ENCODE results near the gene AFAP1.

Gene AFAP1

DNA sequence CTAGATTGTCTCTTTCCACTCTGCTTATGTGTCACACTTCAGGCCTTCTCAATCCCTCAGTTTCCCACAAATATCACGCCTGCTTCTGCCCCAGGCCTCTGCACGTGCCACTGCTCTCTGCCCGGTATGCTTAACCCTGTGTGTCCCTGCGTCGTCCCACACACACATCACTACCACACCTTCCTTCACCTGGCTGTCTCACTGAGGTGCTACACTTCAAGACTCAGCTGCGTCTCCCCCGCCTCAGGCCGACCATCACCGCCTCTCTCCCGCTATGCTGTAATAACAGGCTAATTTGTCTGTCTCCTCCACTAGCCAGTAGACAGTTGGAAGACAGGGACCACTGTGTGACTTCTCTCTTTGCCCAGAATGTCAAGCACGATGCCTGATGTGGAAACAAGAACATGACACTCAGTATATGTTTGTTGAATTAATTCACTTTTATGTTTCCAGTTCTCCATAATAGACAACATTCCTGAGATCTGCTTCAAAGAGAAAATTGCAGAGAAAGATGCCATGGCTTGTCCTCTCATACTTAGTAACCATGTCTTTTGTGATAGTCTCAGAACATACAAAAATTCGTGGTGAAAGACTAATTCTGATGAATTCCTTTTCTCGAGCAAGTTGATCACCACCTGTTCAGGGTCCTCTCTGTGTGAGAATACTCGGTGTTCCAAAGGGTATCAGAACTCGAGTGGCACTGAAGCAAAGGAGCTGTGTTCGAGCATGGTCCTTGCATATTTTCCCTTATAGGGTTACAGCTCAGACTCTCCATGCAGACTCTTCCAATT, 54.2 kb downstream of the AFAP1 start:
- Mint-ChIP-seq H3K9me3 (peaks cover 6 to 8% of the 10 kb centered on the region in 2 donors), H3K4me3 (no peak overlapping the region), H3K4me1 (peaks cover 32% of the 10 kb centered on the region), H3K27me3 (no peaks in the 10 kb centered on the region), H3K27ac (peak overlapping the region in 1 of 2 donors; percentile 11)
- DNase-seq (no peak), ATAC-seq (no peak)

DNA sequence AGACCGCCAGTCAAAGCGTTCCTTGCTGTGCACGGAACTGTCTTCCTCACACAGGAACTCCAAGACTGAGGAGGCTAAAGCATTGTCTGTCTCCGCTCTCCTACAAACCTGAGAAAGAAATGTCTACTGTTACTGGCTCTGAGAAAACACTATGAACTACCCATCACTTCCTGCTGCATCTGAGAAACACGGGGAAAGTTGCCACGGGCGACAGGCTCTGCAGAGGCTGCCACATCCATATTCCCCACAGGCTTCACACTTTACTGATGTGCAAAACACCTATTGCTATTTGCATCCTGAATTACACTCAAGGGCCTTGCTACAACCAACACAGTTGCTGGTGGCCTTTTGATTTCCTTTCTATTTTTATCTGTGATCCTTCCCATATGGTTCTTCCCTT, 59.0 kb downstream of the AFAP1 start:
- DNase-seq (no peak), ATAC-seq (no peak)
- Mint-ChIP-seq H3K4me1 (peaks cover 62% of the 10 kb centered on the region), H3K27me3 (peaks cover 9% of the 10 kb centered on the region), H3K27ac (peak overlapping the region in 1 of 2 donors; percentile 8), H3K4me3 (no peak overlapping the region), H3K9me3 (no peaks in the 10 kb centered on the region)

DNA sequence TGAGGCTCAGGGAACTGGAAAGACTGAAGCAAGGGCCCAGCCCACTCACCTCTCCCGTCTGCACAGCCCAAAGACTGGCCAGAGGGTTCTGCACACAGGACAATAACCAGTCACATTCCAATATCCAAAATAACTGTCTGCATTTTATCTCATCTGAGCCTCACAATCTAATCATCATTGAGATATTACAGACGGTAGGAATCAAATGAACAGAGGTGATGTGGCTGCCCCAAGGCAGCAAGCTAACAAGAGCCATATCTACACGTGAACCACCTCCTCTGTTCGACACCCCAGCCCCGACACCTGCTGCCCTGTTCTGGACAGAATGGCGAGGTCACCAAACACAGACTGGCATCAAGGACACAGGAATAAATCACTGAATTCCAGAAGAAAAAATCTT, 60.5 kb downstream of the AFAP1 start:
- no peak overlapping the region for H3K27ac Mint-ChIP-seq
- DNase-seq (no peak), ATAC-seq (no peak)
- H3K9me3 Mint-ChIP-seq: no peaks in the 10 kb centered on the region
- no peak overlapping the region for H3K4me3 Mint-ChIP-seq
- H3K4me1 Mint-ChIP-seq: peaks cover 59% of the 10 kb centered on the region
- H3K27me3 Mint-ChIP-seq: peaks cover 9% of the 10 kb centered on the region

DNA sequence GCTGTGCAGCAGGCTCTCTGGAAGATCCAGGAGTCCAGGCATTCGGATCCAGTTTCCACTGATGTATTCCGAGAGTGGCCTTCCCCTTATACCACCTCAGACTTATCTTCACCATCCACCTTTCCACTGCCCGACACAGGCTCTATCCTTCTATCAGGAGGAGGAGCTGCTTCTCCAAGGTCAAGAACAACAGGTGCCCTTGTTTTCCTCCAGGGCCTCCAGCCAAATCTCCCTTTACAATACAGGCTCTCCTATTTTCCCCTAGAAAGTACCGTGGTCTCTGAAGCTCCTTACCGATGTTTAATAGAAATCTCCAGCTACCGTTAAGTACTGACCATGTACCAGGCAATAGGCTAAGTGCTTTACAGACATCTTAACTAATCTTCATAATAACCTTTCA, 61.3 kb downstream of the AFAP1 start:
- Mint-ChIP-seq H3K27ac (no peak overlapping the region), H3K27me3 (peaks cover 9% of the 10 kb centered on the region), H3K4me1 (peaks cover 60% of the 10 kb centered on the region), H3K4me3 (no peak overlapping the region), H3K9me3 (no peaks in the 10 kb centered on the region)
- DNase-seq (no peak), ATAC-seq (no peak)

DNA sequence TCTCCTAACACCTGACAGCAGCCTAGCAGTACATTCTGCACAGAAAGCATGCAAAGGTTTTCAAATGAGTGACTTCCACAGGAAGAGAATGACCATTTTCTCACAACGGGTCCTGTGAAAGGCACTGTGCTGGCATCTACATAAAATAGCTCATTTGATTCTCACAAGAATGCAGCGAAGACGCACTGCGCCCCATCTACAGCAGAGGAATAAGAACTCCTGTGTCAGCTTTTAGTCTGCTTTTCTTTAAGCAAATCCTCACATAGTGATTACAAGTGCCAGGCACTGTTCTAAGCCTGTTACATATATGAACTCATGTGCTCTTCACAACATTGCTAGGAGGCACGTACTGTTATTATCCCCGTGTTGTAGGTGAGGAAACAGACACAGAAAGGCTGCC, 62.5 kb downstream of the AFAP1 start:
- Mint-ChIP-seq H3K27me3 (peaks cover 9% of the 10 kb centered on the region), H3K9me3 (no peaks in the 10 kb centered on the region), H3K4me1 (peaks cover 56% of the 10 kb centered on the region), H3K27ac (no peak overlapping the region), H3K4me3 (peak overlapping the region; percentile 13 to 50)
- ATAC-seq (no peak), DNase-seq (no peak)

DNA sequence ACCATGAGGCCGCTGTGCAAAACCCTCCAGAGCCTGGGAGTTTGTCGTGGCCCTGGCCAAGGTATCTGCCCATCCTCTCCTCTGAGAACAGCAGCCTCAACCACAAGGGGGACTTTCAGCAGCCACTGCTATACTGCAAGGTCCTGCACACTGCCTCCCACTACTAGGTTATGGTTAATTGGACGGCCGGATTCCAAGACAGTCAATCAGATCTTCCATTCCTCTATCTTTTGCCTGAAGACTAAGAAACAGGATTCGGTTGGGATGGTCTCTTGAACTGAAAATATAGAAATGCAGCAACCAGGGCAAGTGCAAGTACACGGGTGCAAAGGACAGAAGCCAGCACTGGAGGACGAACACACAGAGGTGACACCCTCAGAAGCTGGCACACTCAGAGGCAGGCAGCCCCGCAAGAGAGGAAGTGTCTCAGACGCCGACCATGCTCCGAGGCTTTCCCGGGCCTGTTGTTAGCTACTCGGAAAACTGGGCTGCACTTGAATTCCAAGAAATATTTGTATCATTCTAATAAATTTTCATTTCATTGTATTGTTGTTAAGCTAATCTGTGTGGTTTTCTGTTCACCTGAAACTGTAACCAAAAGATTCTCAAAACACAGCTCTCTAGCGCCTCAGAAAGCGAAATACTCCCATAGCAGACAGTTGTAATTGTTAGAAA, 63.3 kb downstream of the AFAP1 start:
- Mint-ChIP-seq H3K4me3 (peak overlapping the region; percentile 13 to 50), H3K27me3 (peaks cover 9% of the 10 kb centered on the region), H3K9me3 (no peaks in the 10 kb centered on the region), H3K4me1 (peaks cover 54% of the 10 kb centered on the region), H3K27ac (no peak overlapping the region)
- DNase-seq (peak; percentile 19 to 36), ATAC-seq (peak; percentile 87)

DNA sequence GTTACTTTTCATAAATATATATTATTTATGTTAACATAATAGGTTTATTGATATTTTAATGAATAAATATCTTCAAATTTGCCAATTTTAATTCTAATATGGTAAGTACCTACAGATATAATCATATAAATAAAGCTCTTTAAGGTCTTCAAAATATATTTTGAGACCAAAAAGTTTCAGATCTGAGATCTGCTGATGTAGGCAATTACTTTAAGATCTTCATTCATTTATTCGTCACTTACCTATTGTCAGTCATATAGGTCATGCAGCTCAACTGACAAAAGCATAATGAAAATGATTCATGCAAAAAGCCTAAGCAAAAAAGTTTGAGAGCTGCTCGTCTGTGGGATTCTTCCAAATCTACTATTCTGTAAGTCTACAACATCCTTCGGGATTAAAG, 64.8 kb downstream of the AFAP1 start:
- Mint-ChIP-seq H3K4me3 (no peak overlapping the region), H3K27ac (no peak overlapping the region), H3K4me1 (peaks cover 44% of the 10 kb centered on the region), H3K9me3 (no peaks in the 10 kb centered on the region), H3K27me3 (peaks cover 9% of the 10 kb centered on the region)
- DNase-seq (no peak), ATAC-seq (no peak)

DNA sequence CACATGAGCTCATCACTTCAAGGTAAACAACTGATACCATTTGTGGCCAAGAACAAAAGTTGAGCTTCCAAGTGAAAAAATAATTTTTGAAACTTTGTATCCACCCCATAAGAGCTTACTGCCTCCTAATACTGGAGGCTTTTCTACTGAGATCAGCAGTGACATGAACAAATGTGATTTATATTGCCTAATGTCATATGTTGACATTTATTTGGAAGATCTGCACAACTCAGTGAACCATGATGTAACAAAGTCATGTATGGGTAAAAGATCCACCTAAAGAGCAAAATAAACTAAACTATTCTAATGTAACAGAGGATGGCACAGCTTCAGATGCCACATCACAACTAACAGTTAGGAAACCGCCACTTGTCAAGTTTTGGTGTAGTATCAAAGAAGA, 65.8 kb downstream of the AFAP1 start:
- no peak overlapping the region for H3K27ac Mint-ChIP-seq
- no peak for DNase-seq
- no peaks in the 10 kb centered on the region for H3K9me3 Mint-ChIP-seq
- no peaks in the 10 kb centered on the region for H3K27me3 Mint-ChIP-seq
- H3K4me3 Mint-ChIP-seq: no peak overlapping the region
- no peak for ATAC-seq
- peaks cover 41% of the 10 kb centered on the region for H3K4me1 Mint-ChIP-seq

DNA sequence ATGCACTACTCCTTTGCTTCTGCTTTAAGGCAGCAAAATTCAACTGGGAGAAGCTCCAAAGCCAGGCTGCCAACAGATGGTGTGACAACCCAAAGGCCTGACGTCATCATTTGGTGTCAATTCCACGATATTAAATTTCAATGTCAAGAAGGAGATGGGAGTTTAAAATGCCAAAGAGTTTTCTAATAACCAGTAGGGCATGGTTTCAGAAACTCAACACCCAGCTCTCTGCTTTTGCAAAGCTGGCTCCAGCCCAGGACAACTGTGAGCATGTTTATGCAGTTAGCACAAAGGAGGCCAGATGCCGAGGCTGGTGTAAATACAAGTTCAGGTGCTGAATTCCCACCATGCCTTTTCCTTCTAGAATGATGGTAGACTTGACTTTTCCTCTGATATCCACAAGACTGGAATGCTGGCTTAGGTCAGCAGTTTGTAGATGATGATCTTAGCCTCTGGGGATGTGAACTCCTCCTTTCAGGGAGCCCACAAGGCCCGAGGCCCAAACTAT, 67.3 kb downstream of the AFAP1 start:
- Mint-ChIP-seq H3K9me3 (no peaks in the 10 kb centered on the region), H3K27me3 (no peaks in the 10 kb centered on the region), H3K4me3 (no peak overlapping the region), H3K4me1 (peaks cover 40% of the 10 kb centered on the region), H3K27ac (no peak overlapping the region)
- DNase-seq (no peak), ATAC-seq (no peak)

DNA sequence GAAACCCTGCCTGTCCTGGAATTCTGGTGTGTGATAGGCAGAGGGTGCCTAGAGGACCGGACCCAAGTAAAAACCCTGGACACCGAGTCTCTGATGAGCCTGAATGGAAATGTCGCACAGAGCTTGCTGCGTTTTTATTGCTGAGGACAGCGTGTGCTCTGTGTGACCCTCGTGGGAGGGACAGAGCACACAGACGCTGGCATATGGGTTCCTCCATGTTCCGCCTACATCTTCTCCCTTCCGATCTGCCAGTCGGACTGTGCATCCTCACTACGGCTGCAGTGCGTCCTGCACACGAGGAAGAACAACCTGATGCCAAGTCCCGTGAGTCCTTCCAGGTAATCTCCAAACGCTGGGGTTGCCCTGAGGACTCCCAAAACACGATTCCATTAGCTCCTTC, 68.3 kb downstream of the AFAP1 start:
- no peak for DNase-seq
- peaks cover 30% of the 10 kb centered on the region for H3K4me1 Mint-ChIP-seq
- no peak overlapping the region for H3K4me3 Mint-ChIP-seq
- no peak overlapping the region for H3K27ac Mint-ChIP-seq
- ATAC-seq: no peak
- no peaks in the 10 kb centered on the region for H3K27me3 Mint-ChIP-seq
- H3K9me3 Mint-ChIP-seq: no peaks in the 10 kb centered on the region

DNA sequence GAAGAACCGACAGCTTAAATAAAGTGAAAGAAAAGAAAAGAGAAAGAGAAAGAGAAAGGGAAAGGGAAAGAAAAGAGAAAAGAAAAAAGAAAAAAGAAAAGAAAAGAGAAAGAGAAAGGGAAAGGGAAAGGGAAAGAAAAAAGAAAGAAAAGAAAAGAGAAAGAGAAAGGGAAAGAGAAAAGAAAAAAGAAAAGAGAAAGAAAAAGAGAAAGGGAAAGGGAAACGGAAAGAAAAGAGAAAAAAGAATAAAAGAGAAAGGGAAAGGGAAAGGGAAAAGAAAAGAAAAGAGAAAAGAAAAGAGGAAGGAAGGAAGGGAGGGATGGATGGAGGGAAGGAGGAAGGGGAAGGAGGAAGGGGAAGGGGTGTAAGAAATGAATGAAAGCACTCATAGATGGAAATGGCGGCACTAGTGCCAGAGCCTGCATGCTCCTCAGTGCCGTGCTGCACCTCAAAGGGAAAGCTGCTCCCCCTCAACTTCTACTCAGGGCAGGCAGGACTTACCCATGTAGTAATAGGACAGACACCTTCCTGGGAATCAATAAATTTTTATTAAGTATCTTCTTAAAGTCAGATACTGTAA, 70.7 kb downstream of the AFAP1 start:
- H3K4me3 Mint-ChIP-seq: peak overlapping the region in 1 of 2 donors; percentile 0
- ATAC-seq: no peak
- DNase-seq: no peak
- peak overlapping the region; percentile 42 to 81 for H3K27ac Mint-ChIP-seq
- H3K4me1 Mint-ChIP-seq: peaks cover 24% of the 10 kb centered on the region
- peaks cover 2 to 4% of the 10 kb centered on the region in 2 donors for H3K9me3 Mint-ChIP-seq
- no peaks in the 10 kb centered on the region for H3K27me3 Mint-ChIP-seq

DNA sequence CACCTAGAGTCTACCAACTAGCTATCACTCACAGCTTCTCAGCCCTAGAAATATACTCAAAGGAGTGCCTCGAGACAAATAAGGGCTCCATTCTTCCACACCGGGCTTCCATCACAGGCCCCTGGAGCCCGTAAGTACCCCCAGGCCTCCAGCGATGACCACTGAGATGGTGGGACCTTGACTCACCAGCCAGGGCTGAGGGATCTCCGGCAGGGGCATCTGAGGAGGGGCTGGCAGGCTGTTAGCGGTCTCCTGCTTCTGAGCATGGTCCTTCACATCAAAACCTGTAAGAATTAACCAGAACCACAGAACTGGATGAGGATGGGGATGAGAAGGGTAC, 71.3 kb downstream of the AFAP1 start:
- H3K27ac Mint-ChIP-seq: no peak overlapping the region
- H3K9me3 Mint-ChIP-seq: peaks cover 7 to 10% of the 10 kb centered on the region in 2 donors
- DNase-seq (no peak), ATAC-seq (no peak)
- peaks cover 22% of the 10 kb centered on the region for H3K4me1 Mint-ChIP-seq
- no peaks in the 10 kb centered on the region for H3K27me3 Mint-ChIP-seq
- no peak overlapping the region for H3K4me3 Mint-ChIP-seq

DNA sequence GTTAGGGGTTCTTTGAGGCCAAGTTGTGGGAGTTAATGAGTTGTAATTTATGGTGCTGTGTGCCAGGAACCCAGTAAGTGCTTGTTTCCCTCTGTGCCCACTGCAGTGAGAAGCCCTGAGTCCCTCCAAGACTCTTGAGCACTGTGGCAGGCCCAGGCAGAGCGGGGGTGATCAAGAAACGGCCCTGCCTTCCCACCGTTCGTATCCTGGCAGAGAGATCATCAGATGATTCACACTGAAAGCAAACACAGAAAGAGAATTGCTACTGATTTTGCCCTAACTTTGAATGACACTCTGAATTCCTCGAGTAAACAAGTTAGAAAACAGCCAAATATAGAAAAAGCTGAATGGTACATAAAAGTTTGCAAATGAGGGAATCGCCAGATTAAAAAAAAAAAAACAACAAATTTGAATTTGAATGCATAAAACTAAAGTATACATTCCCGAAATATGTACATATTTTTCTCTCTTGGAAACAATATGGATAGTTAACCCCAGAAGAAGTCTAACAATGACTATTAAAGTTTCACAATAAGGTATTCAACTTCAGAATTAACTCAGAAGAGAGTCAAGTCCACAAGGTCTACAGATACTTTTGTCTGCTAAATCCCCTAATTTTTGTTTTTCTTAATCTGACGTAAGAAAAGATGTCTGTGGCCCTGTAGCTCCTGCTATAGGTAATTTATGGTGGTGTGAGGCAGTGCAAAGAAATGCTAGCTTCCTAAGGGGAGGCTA, 71.8 kb downstream of the AFAP1 start:
- DNase-seq (no peak), ATAC-seq (no peak)
- H3K27me3 Mint-ChIP-seq: no peaks in the 10 kb centered on the region
- H3K4me1 Mint-ChIP-seq: peaks cover 21% of the 10 kb centered on the region
- H3K27ac Mint-ChIP-seq: no peak overlapping the region
- H3K9me3 Mint-ChIP-seq: peaks cover 7 to 10% of the 10 kb centered on the region in 2 donors
- no peak overlapping the region for H3K4me3 Mint-ChIP-seq

DNA sequence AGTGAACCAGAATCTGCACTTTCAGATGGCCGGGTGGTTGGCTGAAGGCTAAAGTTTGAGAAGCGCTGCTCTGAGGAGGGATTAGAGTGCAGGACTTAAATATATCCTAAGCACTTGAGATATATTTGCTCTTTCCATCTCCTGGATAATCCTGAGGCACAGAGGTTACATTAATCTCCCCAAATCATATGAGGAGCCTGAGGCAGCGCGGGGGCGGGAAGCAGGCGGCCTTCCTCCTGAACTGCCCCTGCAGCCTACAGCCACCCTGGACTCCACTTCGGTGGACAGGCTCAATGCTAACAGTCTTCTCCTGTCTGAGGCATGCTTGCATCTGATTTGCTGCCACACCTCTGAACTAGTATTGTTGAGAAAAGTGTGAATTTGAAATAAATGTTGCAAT, 72.5 kb downstream of the AFAP1 start:
- ATAC-seq (no peak), DNase-seq (no peak)
- Mint-ChIP-seq H3K27me3 (no peaks in the 10 kb centered on the region), H3K9me3 (peaks cover 7 to 10% of the 10 kb centered on the region in 2 donors), H3K4me1 (peaks cover 21% of the 10 kb centered on the region), H3K4me3 (no peak overlapping the region), H3K27ac (no peak overlapping the region)

DNA sequence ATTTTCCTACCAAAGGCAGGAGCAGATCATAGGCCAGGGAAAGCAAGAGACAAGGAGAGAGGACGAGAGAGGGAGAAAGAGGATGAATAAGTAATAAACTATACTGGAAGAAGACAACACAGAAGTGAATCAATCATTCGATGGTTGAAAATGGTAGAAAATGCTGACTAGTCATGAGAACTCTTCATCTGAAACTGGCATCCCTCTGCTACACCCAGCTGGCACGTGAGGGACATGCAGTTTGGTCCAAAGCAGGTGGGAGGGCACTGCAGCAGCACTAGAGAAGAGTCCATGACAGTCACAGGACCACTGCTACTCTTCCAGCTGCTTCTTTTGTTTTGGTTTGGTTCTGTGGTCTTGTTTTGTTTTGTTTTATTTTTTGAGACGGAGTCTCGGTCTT, 74.1 kb downstream of the AFAP1 start:
- no peak for DNase-seq
- H3K4me1 Mint-ChIP-seq: peaks cover 21% of the 10 kb centered on the region
- ATAC-seq: no peak
- no peak overlapping the region for H3K27ac Mint-ChIP-seq
- H3K27me3 Mint-ChIP-seq: no peaks in the 10 kb centered on the region
- H3K4me3 Mint-ChIP-seq: no peak overlapping the region
- peaks cover 7 to 10% of the 10 kb centered on the region in 2 donors for H3K9me3 Mint-ChIP-seq
